ENCODE results near the gene TCN1.
"Not testable (repeated sequence)": the region's sequence is repeated elsewhere in the genome, so short reads cannot be mapped to it uniquely, and the experiment has no call there.

Gene TCN1

GRCh38 chr11:59854871-59855270 lies 11.4 kb downstream of the TCN1 start:
- no peak for DNase-seq

GRCh38 chr11:59851416-59851815 lies 14.9 kb downstream of the TCN1 start:
- not testable (repeated sequence) for DNase-seq

- DNase-seq: not testable (repeated sequence)
These were observed 16.7 kb downstream of the TCN1 start for GRCh38 chr11:59849551-59849950.

DNA sequence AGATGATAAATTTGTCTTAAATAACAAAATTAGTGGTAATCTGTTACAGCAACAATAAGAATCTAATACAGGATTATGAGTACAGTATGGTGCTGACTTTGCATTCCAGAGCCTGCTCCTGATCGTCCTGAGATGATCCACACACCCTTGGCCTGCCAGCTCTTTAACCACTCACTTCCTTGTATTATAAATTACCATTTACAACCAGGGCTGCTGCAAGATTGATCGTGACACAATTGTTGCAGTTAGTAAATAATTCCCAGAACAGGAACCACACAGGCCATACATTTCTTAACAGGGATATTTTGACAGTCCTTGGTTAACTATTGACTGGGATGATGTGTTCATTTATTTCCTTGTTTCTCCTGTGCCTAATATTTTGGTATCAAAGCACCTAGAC lies 17.2 kb downstream of the TCN1 start:
- no peak for DNase-seq

GRCh38 chr11:59848439-59848838 lies 17.8 kb downstream of the TCN1 start:
- not testable (repeated sequence) for DNase-seq

- no peak for DNase-seq
These were observed 18.7 kb downstream of the TCN1 start for GRCh38 chr11:59847626-59848025.

GRCh38 chr11:59846556-59846955 lies 19.7 kb downstream of the TCN1 start:
- no peak for DNase-seq

DNA sequence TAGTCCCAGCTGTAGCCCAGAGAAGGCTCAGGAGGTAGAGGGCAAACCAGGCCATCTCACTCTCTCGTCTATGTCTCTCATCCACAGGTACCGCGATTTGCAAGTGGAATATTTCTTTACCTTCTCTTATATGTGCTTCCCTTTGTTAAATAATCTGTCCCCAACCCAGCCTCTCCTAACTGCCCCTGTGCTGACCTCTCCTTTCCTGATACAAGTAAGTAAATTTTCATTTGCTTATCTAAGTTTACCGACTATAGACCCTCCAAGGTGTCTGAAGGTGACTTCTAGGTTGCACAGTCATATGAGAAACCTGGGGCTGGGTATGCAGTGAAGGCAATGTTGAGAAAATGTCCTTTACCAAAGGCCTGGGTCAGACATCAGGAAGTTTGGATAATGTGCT lies 20.9 kb downstream of the TCN1 start, which contains the start of gene CBLIF:
Gene CBLIF, minus strand, starts transcription at position 101 of the 400 bp plus-strand sequence. Its CDS starts 46 bp downstream, at position 55.
- no peak for DNase-seq

DNA sequence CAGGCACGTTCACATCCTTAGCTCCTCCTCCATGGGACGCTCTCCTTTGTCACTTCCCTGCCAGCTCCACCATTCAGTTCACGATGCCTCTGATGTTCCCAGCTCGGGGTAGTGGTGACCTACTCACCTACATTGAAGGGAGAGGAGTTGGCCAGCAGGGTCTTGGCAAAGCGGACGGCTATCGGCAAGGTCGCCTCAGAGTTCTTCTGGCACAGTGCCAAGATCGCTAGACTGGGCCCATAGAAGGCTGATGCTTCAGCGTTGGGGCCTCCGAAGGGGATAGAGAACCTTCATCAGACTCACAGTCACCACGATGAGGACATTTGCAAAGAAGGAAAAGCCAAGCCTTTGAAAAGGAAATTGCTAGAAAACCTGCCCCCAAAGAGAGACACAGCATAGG lies 24.0 kb downstream of the TCN1 start:
- DNase-seq: no peak

DNA sequence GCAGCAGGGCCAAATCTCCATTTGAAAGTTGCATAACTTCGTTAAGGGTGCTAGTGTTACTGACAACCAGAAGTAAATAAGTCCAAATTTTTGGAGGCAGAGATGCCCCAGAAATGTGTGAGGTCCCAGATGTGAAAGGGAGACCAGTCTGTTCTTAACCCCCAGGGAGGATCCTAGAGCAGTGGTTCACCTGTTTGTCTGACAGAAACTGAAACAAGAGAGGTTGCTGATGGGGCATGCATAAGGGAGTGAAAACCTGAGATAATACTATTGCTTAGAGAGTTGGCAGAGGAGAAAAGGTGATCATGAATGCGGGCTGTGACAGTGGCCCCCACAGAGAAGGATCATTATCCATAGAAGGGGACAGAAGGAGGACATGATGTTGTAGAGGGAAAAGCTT lies 24.8 kb downstream of the TCN1 start:
- DNase-seq: no peak

DNA sequence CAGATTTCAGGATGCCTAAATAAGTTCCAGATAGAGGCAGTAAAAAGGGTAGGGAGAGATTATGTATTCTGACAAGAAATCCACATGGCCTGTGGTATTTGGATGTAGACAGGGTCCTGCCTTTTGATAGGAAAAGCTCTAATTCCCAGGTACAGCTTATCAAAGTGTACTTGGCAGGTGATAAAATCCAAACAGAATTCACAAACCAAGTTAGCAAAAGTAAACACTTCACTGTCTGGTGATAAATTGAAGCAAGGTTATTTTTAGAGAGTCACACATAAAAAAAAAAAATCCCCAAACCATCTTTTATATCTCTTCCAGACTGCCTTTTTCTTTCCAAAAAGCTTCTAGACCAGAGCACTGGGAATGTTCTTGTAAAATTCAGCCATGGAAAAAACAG lies 26.7 kb downstream of the TCN1 start:
- DNase-seq: no peak

DNA sequence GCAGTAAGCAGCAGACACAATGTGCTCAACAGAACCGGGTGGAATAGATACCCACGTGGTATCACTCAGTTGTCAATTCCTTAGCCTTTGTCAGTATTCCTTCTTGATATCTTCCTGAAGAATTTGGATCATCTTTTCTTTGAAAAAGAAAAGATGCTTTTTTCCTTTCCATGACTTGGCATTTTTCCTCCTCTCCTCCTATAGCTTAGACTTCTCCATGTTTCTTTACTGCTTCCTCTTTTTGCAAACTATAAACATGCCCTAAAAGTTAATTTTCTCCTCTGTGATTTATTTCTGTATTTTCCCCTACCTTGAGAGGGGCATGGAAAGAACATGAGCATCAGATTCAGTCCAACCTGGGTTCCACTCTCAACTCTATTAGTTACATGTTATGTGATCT lies 32.7 kb downstream of the TCN1 start:
- no peak for DNase-seq

- no peak for DNase-seq
These were observed 36.9 kb downstream of the TCN1 start for GRCh38 chr11:59829358-59829757.

DNA sequence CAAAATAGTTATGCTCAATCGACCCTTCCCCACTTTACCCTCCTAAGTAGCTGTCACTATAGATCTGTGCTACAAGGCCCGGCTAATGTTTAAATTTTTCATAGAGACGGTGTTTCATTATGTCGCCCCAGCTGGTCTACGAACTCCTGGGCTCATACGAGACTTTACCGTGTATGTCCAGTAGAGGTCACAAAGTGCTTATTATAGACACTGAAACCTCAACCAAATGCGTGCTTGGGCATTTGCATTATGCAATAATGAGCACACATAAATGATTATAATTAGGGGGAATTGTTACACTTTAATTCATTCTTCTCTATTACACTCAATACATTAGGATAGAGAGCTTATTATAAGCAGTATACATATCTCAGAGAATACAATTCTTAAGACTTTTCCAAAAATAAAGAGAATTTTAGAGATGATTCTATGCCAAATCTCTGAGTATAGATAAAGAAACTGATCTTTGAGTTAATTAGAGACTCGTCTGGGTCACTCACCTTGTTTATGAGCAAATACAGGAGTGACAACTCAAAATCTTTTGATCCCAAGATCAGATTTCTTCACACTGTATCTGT lies 43.2 kb downstream of the TCN1 start:
- peak; percentile 32 for DNase-seq

- no peak for DNase-seq
These were observed 47.7 kb downstream of the TCN1 start for GRCh38 chr11:59818572-59818971.

GRCh38 chr11:59816434-59816833 lies 49.9 kb downstream of the TCN1 start:
- DNase-seq: not testable (repeated sequence)

- no peak for DNase-seq
These were observed 50.5 kb downstream of the TCN1 start for GRCh38 chr11:59815754-59816153.

DNA sequence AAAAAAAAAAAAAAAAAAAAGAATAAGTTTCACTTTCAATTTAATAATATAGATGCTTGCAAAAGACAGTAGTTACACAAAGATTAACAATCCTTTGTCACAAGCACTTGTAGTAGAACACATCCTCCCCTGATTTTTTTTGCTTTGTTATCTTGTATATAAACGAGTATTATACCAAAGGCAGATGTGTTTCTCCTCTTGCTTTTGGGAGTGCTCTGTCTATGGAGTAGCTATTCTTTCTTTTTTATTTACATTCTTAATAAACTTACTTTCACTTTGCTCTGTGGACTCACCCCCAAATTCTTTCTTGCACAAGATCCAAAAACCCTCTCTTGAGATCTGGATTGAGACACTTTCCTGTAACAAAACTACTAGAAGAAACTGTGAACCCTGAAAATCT lies 52.3 kb downstream of the TCN1 start:
- DNase-seq: no peak

DNA sequence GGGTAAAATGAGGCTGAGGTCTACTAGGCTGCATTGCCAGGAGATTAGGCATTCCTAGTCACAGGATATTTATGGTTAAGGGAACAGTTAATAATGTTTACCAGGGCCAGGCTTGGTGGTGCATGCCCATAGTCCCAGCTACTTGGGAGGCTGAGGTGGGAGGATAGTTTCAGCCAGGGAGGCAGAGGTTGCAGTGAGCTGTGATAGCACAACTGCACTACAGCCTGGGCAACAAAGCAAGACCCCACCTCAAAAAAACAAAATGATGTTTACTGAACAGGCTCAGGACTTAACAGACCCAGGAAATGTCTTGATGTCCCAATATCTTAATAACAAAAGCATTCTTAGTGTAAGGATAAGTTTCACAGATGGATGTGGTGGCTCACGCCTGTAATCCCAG lies 52.9 kb downstream of the TCN1 start:
- no peak for DNase-seq

DNA sequence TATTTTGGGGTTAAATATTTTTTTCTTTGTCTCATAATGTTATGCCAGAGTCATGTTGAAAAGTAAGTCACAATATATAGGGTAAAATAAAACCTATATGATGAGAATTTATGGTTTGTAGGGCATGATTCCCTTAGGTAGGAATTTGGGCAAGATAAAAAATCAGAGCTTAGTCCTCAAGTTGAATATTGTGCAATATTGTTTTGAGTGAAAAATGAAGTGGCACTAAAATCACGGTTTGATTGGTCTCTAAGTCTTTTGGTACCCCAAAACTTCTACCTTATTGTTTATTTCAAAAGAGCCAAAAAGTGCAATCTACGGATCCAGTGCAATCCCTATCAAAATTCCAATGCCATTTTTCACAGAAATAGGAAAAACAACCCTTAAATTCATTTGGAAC lies 54.1 kb downstream of the TCN1 start:
- DNase-seq: no peak

GRCh38 chr11:59810911-59811259 lies 55.4 kb downstream of the TCN1 start:
- no peak for DNase-seq

DNA sequence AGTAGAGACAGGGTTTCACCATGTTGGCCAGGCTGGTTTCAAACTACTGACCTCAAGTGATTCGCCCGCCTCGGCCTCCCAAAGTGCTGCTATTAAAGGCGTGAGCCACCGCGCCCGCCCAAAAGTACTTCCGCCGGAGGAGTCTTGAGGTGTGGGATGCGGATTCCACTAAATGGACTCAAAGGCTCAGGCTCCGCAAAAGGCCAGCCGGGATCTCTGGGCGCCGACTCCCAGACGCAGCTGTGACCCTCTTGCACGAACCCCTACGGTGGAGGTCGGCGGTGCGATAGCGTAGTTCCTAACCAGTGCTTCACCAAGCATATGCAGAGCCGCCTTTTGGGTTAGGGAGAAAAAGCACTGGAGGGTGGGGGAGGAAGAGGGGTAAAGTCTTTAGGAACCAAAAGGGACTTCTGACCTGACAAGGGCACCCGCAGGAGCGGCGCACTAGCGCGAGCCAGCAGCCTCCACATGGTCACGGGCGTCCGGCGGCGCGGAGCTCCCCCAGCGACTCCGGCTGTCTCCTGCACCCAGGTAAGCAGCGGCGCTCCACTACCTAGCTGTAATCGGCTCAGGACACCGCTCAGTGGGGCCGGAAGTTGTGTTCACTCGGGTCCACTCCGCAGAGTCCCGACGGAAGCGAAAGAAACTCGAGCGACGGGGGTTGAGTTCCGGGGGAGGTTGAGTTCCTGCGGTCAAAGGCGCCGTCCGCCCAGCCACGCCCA lies 55.9 kb downstream of the TCN1 start, which contains the start of gene MRPL16:
Gene MRPL16, minus strand, starts transcription at position 590 of the 722 bp plus-strand sequence. Its CDS starts 120 bp downstream, at position 470.
- peak; percentile 71 for DNase-seq

GRCh38 chr11:59807047-59807610 lies 59.2 kb downstream of the TCN1 start:
- no peak for DNase-seq

GRCh38 chr11:59804061-59804460 lies 62.2 kb downstream of the TCN1 start:
- DNase-seq: no peak

All from NCI-H446 treated with DMSO at 0.1 percent for 48 hours (cell line).